ENCODE data around the gene SLC46A3.

GRCh38 chr13:28697441-28697840 lies 21.3 kb downstream of the SLC46A3 start:
- TF ChIP-seq SNAI2 (CRISPR knock-in tag; IDR thresholded peaks at IDR 0.05) (no peak), ZFP3 (CRISPR knock-in tag; IDR thresholded peaks at IDR 0.05) (no peak), ARNTL (CRISPR knock-in tag; IDR thresholded peaks at IDR 0.05; ENCODE audit: borderline replicate concordance, low read depth) (no peak)

Data from SK-N-SH treated with all-trans-retinoic acid at 6 μM for 48 hours (cell line).